HG03460 (cell line): Measurements from ENCODE around the gene MVB12B.

Experiments
- ATAC-seq: cut with Tn5 transposase; IDR thresholded peaks from one replicate; pipeline ENCODE4 v1.9.1; 2021; ENCODE audit not compliant: unreplicated experiment

The MVB12B gene

GRCh38 chr9:126423142-126423915, 96.7 kb downstream of the MVB12B start:
- no peak for ATAC-seq

GRCh38 chr9:126423916-126424185, 97.2 kb downstream of the MVB12B start:
- ATAC-seq = no peak

GRCh38 chr9:126424511-126424910, 97.9 kb downstream of the MVB12B start:
- ATAC-seq = no peak

- no peak for ATAC-seq
These were observed 102.0 kb downstream of the MVB12B start for GRCh38 chr9:126428534-126429175.

- ATAC-seq = no peak
These were observed 102.6 kb downstream of the MVB12B start for GRCh38 chr9:126429190-126429589.

- ATAC-seq = no peak
These were observed 103.5 kb downstream of the MVB12B start for GRCh38 chr9:126430124-126430523.

- ATAC-seq = no peak
These were observed 104.6 kb downstream of the MVB12B start for GRCh38 chr9:126431077-126431742.

- no peak for ATAC-seq
These were observed 106.0 kb downstream of the MVB12B start for GRCh38 chr9:126432659-126433058.

GRCh38 chr9:126435105-126435504, 108.5 kb downstream of the MVB12B start:
- no peak for ATAC-seq

- ATAC-seq = no peak
These were observed 109.0 kb downstream of the MVB12B start for GRCh38 chr9:126435626-126436025.

- ATAC-seq = no peak
These were observed 110.1 kb downstream of the MVB12B start for GRCh38 chr9:126436545-126437267.

GRCh38 chr9:126437268-126437666, 110.6 kb downstream of the MVB12B start:
- ATAC-seq = no peak

GRCh38 chr9:126437701-126438100, 111.1 kb downstream of the MVB12B start:
- ATAC-seq = no peak

GRCh38 chr9:126438741-126439401, 112.2 kb downstream of the MVB12B start:
- no peak for ATAC-seq

GRCh38 chr9:126439402-126439765, 112.8 kb downstream of the MVB12B start:
- no peak for ATAC-seq

GRCh38 chr9:126439883-126440653, 113.4 kb downstream of the MVB12B start:
- no peak for ATAC-seq

GRCh38 chr9:126440940-126441339, 114.3 kb downstream of the MVB12B start:
- no peak for ATAC-seq

GRCh38 chr9:126442636-126443035, 116.0 kb downstream of the MVB12B start:
- no peak for ATAC-seq

- no peak for ATAC-seq
These were observed 116.5 kb downstream of the MVB12B start for GRCh38 chr9:126443144-126443543.

- ATAC-seq = no peak
These were observed 121.5 kb downstream of the MVB12B start for GRCh38 chr9:126448136-126448535.
